HepG2 (cell line): ENCODE results near the gene ZNF185. TPM values are rescaled to one million over a fixed set of nuclear protein-coding genes. Genes with fewer than 3 reads are reported as not detected.

ENCODE experiments used
- ATAC-seq: fragments of 200-7000 bp; cut with Tn5 transposase; 3 replicates; pipeline ENCODE4 v1.9.1; 2020; ENCODE audit warnings: mild to moderate bottlenecking, moderate library complexity
- BruUV-seq: library from RNA; stranded (reverse); fragments of 400-500 nt; replicated peaks from 2 replicates; lab custom pipeline; 2021; lab: Mats Ljungman, UMichigan
- CTCF ChIA-PET: fragments of 300-600 bp; formaldehyde crosslinking; extraction: SDS; loops from one replicate; lab custom pipeline; 2021; ENCODE audit warnings: low total read pairs, inconsistent platforms, low intra/inter-chr PET ratio; lab: Yijun Ruan, JAX
- POLR2A ChIA-PET: fragments of 350-600 bp; sonication (Branson Sonifier 250); formaldehyde crosslinking; loops from one replicate; lab custom pipeline; 2020; ENCODE audit warnings: antibody characterized with exemption, inconsistent platforms; lab: Yijun Ruan, JAX
- DNase-seq: peaks from one replicate; pipeline ENCODE4 v3.0.0-alpha.2; 2015; ENCODE audit warnings: low spot score
- FAIRE-seq: peaks from 3 replicates; lab custom pipeline; 2011; peaks lifted over from hg19 to GRCh38; lab: Jason Lieb, UNC
- H2AFZ ChIP-seq: one replicate; pipeline ENCODE4 v1.6.1; 2011; ENCODE audit warnings: low read length, inconsistent platforms
- H3K27ac ChIP-seq: fragments of 300-600 bp; 3 replicates; pipeline ENCODE4 v1.8.0; 2011; ENCODE audit warnings: mixed run types, mild to moderate bottlenecking, mixed read lengths, low read length, inconsistent platforms; ENCODE audit not compliant: insufficient read depth; ENCODE audit errors: extremely low read length
- H3K27me3 ChIP-seq, 2 experiments: fragments of 200-600 bp in 1 of 2; 2 replicates in 1 of 2; 3 replicates in 1 of 2; pipeline versions ENCODE4 v1.6.0 to v1.8.0; 2011; ENCODE audit warnings: low read length in 2 of 2, mild to moderate bottlenecking in 2 of 2, moderate library complexity in 2 of 2, inconsistent platforms in 1 of 2; ENCODE audit not compliant: insufficient read depth in 2 of 2, control insufficient read depth in 1 of 2
- H3K36me3 ChIP-seq, 2 experiments: fragments of 200-600 bp in 1 of 2; replicated peaks in 1 of 2; 2 replicates in 1 of 2; 3 replicates in 1 of 2; pipeline versions ENCODE4 v1.5.1 to v1.8.0; 2011; ENCODE audit warnings: low read length in 2 of 2, inconsistent platforms in 1 of 2; ENCODE audit not compliant: insufficient read depth in 2 of 2, control insufficient read depth in 1 of 2
- H3K4me1 ChIP-seq: 2 replicates; pipeline ENCODE4 v1.5.1; 2012; ENCODE audit warnings: low read length, inconsistent platforms; ENCODE audit not compliant: insufficient read depth
- H3K4me2 ChIP-seq: 2 replicates; pipeline ENCODE4 v1.6.0; 2011; ENCODE audit warnings: low read depth, low read length, inconsistent platforms
- H3K4me3 ChIP-seq, 3 experiments: fragments of 200-600 bp in 1 of 3; sonication (generic), shearing (Covaris generic) in 1 of 3; replicated peaks in 1 of 3; 2 replicates each; pipeline ENCODE4 v1.5.1; 2011 to 2016; ENCODE audit warnings: low read length in 3 of 3, inconsistent platforms in 2 of 3, low read depth in 2 of 3, mild to moderate bottlenecking in 2 of 3, control low read depth in 1 of 3, mixed read lengths in 1 of 3; ENCODE audit not compliant: insufficient read depth in 1 of 3
- H3K79me2 ChIP-seq: one replicate; pipeline ENCODE4 v1.6.1; 2011; ENCODE audit warnings: low read length, inconsistent platforms; ENCODE audit not compliant: insufficient read depth
- H3K9ac ChIP-seq: 2 replicates; pipeline ENCODE4 v1.6.0; 2011; ENCODE audit warnings: mild to moderate bottlenecking, low read depth, low read length, inconsistent platforms; ENCODE audit not compliant: insufficient read depth
- H3K9me3 ChIP-seq: 2 replicates; pipeline ENCODE4 v1.5.1; 2012; ENCODE audit warnings: mild to moderate bottlenecking, low read length
- H4K20me1 ChIP-seq: 2 replicates; pipeline ENCODE4 v1.6.0; 2011; ENCODE audit warnings: inconsistent platforms, mild to moderate bottlenecking, low read length, moderate library complexity; ENCODE audit not compliant: insufficient read depth
- AGO2 ChIP-seq: fragments of 200-400 bp; formaldehyde crosslinking; optimal IDR thresholded peaks from 2 replicates; pipeline ENCODE3; 2017; ENCODE audit warnings: mild to moderate bottlenecking, low read depth, low read length, moderate library complexity
- ATRX ChIP-seq: sonication (generic); formaldehyde crosslinking; IDR thresholded peaks from 2 replicates; pipeline ENCODE4 v1.4.0; 2020; ENCODE audit warnings: missing genetic modification reagents, borderline replicate concordance
- BRD4 ChIP-seq: sonication (generic); formaldehyde crosslinking; IDR thresholded peaks from 2 replicates; pipeline ENCODE4 v1.4.0; 2020; ENCODE audit warnings: missing genetic modification reagents
- DMAP1 ChIP-seq: IDR thresholded peaks from 2 replicates; pipeline ENCODE4 v1.6.1; 2016
- ETV6 ChIP-seq: sonication (generic); formaldehyde crosslinking; conservative IDR thresholded peaks from 2 replicates; pipeline ENCODE4 v1.4.0; 2020; ENCODE audit warnings: missing genetic modification reagents
- HES4 ChIP-seq: sonication (generic); formaldehyde crosslinking; IDR thresholded peaks from 2 replicates; pipeline ENCODE4 v1.9.0; 2021; ENCODE audit warnings: mild to moderate bottlenecking, missing genetic modification reagents, borderline replicate concordance
- MBD4 ChIP-seq: IDR thresholded peaks from 2 replicates; pipeline ENCODE4 v1.6.1; 2012; ENCODE audit warnings: low read length, inconsistent platforms, borderline replicate concordance
- NCOA1 ChIP-seq: sonication (generic); formaldehyde crosslinking; IDR thresholded peaks from 2 replicates; pipeline ENCODE4 v1.9.0; 2021; ENCODE audit warnings: missing genetic modification reagents
- NCOA2 ChIP-seq: sonication (generic); formaldehyde crosslinking; IDR thresholded peaks from 2 replicates; pipeline ENCODE4 v1.8.0; 2022; ENCODE audit warnings: inconsistent platforms
- NFRKB ChIP-seq: fragments of 450-650 bp; IDR thresholded peaks from 2 replicates; pipeline ENCODE4 v1.6.1; 2017
- ZBTB44 ChIP-seq: sonication (generic); formaldehyde crosslinking; IDR thresholded peaks from 2 replicates; pipeline ENCODE4 v1.4.0; 2020; ENCODE audit warnings: missing genetic modification reagents
- ZNF383 ChIP-seq: sonication (generic); formaldehyde crosslinking; IDR thresholded peaks from 2 replicates; pipeline ENCODE4 v1.4.0; 2020; ENCODE audit warnings: missing genetic modification reagents, mild to moderate bottlenecking, borderline replicate concordance
- ZNF737 ChIP-seq: sonication (generic); formaldehyde crosslinking; IDR thresholded peaks from 2 replicates; pipeline ENCODE4 v1.5.0; 2020; ENCODE audit warnings: missing genetic modification reagents, mild to moderate bottlenecking, borderline replicate concordance
- ZSCAN25 ChIP-seq: sonication (generic); formaldehyde crosslinking; IDR thresholded peaks from 2 replicates; pipeline ENCODE4 v1.8.0; 2022; ENCODE audit warnings: mild to moderate bottlenecking, missing genetic modification reagents
- WGBS: methylation state at CpG from one replicate; pipeline ENCODE4 v1.1.6; 2017; ENCODE audit warnings: low lambda C conversion rate; 5-methylcytosine and 5-hydroxymethylcytosine counted together
- in situ Hi-C: cut with HindIII; loops from 2 replicates; pipeline ENCODE4 v1.10.0; 2017; ENCODE audit warnings: low pct_unique_long_range_greater_than_20kb; ENCODE audit not compliant: extremely low pct_ligation_motif_present
- intact Hi-C: fragments of 100-400 bp; cut with micrococcal nuclease; formaldehyde crosslinking; loops from one replicate; pipeline ENCODE4 v1.10.0; 2022; ENCODE audit not compliant: unreplicated experiment
- polyA plus RNA-seq, 8 experiments: library from polyadenylated mRNA; depleted of rRNA in 3 of 8; stranded (reverse) in 7 of 8; unstranded in 1 of 8; fragments of >200 nt; fragmentation: Illumina TruSeq in 4 of 8; extraction: Trizol in 4 of 8; gene quantifications; 2 replicates each; pipeline versions ENCODE4 v1.2.1 to v1.2.3, GENCODE V29; 2011 to 2016; ENCODE audit warnings: low read depth in 4 of 8, missing spikeins in 1 of 8, mixed read lengths in 1 of 8; ENCODE audit not compliant: insufficient read depth in 1 of 8
- total RNA-seq, 5 experiments: library from RNA; depleted of rRNA; stranded (reverse); fragments of >200 nt; fragmentation: Illumina TruSeq; extraction: Trizol; gene quantifications; 2 replicates each; pipeline ENCODE4 v1.2.3, GENCODE V29; 2016; ENCODE audit warnings: low read depth in 1 of 5
- TF ChIP-seq, protein P1 (sequence below): sonication (generic); formaldehyde crosslinking; IDR thresholded peaks from 2 replicates; pipeline ENCODE4 v1.8.0; 2022; ENCODE audit warnings: mild to moderate bottlenecking, missing genetic modification reagents, borderline replicate concordance

The ZNF185 gene
- total and polyA plus RNA-seq, 2 of the 13 experiments (the other 11 are each of a cell fraction or from before 2014, with no cell fraction given), result 1.6 to 3.4 TPM

DNA sequence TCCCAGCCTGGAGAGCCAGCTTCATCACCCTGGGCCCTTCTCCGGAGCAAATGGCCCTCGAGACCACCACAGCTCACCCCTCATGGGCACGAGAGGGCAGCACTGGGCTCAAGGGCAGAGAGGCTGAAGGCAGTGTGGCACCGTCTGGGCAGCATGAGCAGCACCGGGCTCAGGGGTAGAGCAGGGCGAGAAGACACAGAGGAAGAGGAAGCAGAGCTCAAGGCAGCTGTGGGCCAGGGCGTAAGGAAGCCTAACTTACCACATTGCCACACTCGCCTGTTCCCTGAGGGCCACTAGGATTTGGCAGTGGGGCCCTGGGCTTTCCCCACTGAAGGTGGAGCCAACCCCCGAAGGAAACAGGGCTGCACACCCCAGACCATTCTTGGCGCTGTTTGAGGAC is 15.5 kb downstream of the ZNF185 start:
- no peaks in the 10 kb centered on the region for H3K79me2 ChIP-seq
- no peak overlapping the region for H3K27ac ChIP-seq
- BruUV-seq, result no TSS peak
- in situ Hi-C loops, result no loop called here
- no peaks in the 10 kb centered on the region for H3K9me3 ChIP-seq
- CTCF ChIA-PET, result no interaction called here
- H2AFZ ChIP-seq, result no peak overlapping the region
- H3K4me1 ChIP-seq, result peaks cover 8% of the 10 kb centered on the region
- FAIRE-seq (no peak), DNase-seq (no peak), ATAC-seq (no peak)
- TF ChIP-seq NFRKB (no peak), DMAP1 (CRISPR knock-in tag) (no peak), ZBTB44 (no peak), NCOA1 (CRISPR knock-in tag) (no peak), ZNF737 (CRISPR knock-in tag) (no peak), MBD4 (no peak), ATRX (CRISPR knock-in tag) (no peak), NCOA2 (CRISPR knock-in tag) (no peak), ZNF383 (CRISPR knock-in tag) (no peak), ZSCAN25 (no peak), AGO2 (no peak), HES4 (CRISPR knock-in tag) (no peak), BRD4 (CRISPR knock-in tag) (no peak), ETV6 (CRISPR knock-in tag) (no peak)
- TF ChIP-seq, protein P1, sequence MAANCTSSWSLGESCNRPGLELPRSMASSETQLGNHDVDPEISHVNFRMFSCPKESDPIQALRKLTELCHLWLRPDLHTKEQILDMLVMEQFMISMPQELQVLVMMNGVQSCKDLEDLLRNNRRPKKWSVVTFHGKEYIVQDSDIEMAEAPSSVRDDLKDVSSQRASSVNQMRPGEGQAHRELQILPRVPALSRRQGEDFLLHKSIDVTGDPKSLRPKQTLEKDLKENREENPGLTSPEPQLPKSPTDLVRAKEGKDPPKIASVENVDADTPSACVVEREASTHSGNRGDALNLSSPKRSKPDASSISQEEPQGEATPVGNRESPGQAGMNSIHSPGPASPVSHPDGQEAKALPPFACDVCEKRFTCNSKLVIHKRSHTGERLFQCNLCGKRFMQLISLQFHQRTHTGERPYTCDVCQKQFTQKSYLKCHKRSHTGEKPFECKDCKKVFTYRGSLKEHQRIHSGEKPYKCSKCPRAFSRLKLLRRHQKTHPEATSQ, result no peak
- intact Hi-C loops, result no loop called here
- no peaks in the 10 kb centered on the region for H3K36me3 ChIP-seq
- POLR2A ChIA-PET, result no interaction called here
- no peak overlapping the region for H3K4me3 ChIP-seq
- H3K27me3 ChIP-seq, result no peaks in the 10 kb centered on the region; a peak in 1 of 5 replicates
- no peaks in the 10 kb centered on the region for H4K20me1 ChIP-seq
- WGBS, result 40% methylated on average over 3 of the region's 10 CpGs
- no peak overlapping the region for H3K4me2 ChIP-seq
- H3K9ac ChIP-seq, result no peak overlapping the region
